ENCODE data around the gene ANKRD18A.

DNA sequence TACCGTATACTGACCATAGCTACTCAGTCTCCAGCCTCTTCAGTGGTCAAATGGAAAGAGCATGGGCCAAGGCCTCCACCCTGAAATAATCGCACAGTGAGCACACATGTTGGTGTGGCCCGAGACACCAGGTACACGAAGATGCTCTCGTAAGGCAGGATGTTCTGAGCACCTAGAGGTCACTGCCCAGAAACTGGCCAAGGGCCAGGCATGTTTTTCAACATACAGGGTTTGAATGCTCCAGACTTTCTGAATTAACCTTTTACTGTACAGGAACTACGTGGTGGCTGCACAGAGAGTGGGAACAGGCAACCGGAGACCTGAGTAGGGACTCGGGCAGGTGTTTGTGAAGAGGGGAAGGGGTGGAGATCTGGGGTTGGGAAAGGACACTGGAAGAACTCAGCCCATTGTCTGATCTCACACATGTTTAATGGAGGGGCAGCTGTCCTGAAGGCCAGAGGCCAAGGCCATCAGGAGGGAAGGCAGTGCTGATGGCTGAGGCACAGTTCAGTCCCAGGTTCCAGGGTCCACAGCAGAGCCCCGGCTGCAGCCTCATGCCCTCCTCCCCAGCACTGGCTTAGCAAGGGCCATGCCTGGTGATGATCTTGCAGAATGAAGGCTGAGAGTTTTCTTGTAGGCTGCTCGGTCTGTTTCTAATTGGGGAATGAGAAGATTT is 48.5 kb upstream of the ANKRD18A start:
- no peak for TF ChIP-seq POLR2A (IDR thresholded peaks at IDR 0.05)
- TF ChIP-seq, protein P1, sequence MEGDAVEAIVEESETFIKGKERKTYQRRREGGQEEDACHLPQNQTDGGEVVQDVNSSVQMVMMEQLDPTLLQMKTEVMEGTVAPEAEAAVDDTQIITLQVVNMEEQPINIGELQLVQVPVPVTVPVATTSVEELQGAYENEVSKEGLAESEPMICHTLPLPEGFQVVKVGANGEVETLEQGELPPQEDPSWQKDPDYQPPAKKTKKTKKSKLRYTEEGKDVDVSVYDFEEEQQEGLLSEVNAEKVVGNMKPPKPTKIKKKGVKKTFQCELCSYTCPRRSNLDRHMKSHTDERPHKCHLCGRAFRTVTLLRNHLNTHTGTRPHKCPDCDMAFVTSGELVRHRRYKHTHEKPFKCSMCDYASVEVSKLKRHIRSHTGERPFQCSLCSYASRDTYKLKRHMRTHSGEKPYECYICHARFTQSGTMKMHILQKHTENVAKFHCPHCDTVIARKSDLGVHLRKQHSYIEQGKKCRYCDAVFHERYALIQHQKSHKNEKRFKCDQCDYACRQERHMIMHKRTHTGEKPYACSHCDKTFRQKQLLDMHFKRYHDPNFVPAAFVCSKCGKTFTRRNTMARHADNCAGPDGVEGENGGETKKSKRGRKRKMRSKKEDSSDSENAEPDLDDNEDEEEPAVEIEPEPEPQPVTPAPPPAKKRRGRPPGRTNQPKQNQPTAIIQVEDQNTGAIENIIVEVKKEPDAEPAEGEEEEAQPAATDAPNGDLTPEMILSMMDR (IDR thresholded peaks at IDR 0.05) = no peak

All from esophagus squamous epithelium (tissue), 4 donors.